GM19397 (cell line): ENCODE measurements around the gene GDPD5.

Source experiments
- ATAC-seq: cut with Tn5 transposase; IDR thresholded peaks from one replicate; pipeline ENCODE4 v1.9.1; 2021; ENCODE audit warnings: mild to moderate bottlenecking, moderate library complexity; ENCODE audit not compliant: unreplicated experiment

Gene GDPD5

GRCh38 chr11:75516886-75517285, 8.9 kb downstream of the GDPD5 start:
- no peak for ATAC-seq

GRCh38 chr11:75516140-75516539, 9.6 kb downstream of the GDPD5 start:
- ATAC-seq: no peak

- no peak for ATAC-seq
These were observed 11.1 kb downstream of the GDPD5 start for GRCh38 chr11:75514596-75514995.

- ATAC-seq: no peak
These were observed 12.5 kb downstream of the GDPD5 start for GRCh38 chr11:75513250-75513649.

GRCh38 chr11:75510723-75511019, 15.1 kb downstream of the GDPD5 start:
- no peak for ATAC-seq

GRCh38 chr11:75510004-75510722, 15.6 kb downstream of the GDPD5 start:
- ATAC-seq: no peak

- ATAC-seq: no peak
These were observed 16.6 kb downstream of the GDPD5 start for GRCh38 chr11:75509020-75509720.

GRCh38 chr11:75508051-75508561, 17.6 kb downstream of the GDPD5 start:
- no peak for ATAC-seq

- ATAC-seq: no peak
These were observed 18.2 kb downstream of the GDPD5 start for GRCh38 chr11:75507571-75507970.

GRCh38 chr11:75506827-75507226, 18.9 kb downstream of the GDPD5 start:
- no peak for ATAC-seq

GRCh38 chr11:75505916-75506692, 19.6 kb downstream of the GDPD5 start:
- ATAC-seq: no peak

- ATAC-seq: no peak
These were observed 21.2 kb downstream of the GDPD5 start for GRCh38 chr11:75504501-75504900.

GRCh38 chr11:75503531-75504099, 22.1 kb downstream of the GDPD5 start:
- no peak for ATAC-seq

- ATAC-seq: no peak
These were observed 23.6 kb downstream of the GDPD5 start for GRCh38 chr11:75502138-75502537.

- no peak for ATAC-seq
These were observed 25.0 kb downstream of the GDPD5 start for GRCh38 chr11:75500742-75501141.

GRCh38 chr11:75499423-75500190, 26.1 kb downstream of the GDPD5 start:
- no peak for ATAC-seq

- no peak for ATAC-seq
These were observed 27.0 kb downstream of the GDPD5 start for GRCh38 chr11:75498556-75499255.

- ATAC-seq: no peak
These were observed 27.8 kb downstream of the GDPD5 start for GRCh38 chr11:75497788-75498409.

- ATAC-seq: no peak
These were observed 29.4 kb downstream of the GDPD5 start for GRCh38 chr11:75496305-75496752.
